Measurements from ENCODE around the gene WDR82. TPM values are rescaled to one million over a fixed set of nuclear protein-coding genes. Genes with fewer than 3 reads are reported as not detected.

Gene WDR82
- total and polyA plus RNA-seq, 2 experiments from 2014 or later: 24.8 to 52.1 TPM

- no peaks in the 10 kb centered on the region for H3K9me3 ChIP-seq (ENCODE audit: low read depth)
- H3K27me3 ChIP-seq: no peaks in the 10 kb centered on the region
- H3K36me3 ChIP-seq (replicated peaks; ENCODE audit: insufficient read depth, low read depth): no peaks in the 10 kb centered on the region
- no peaks in the 10 kb centered on the region for H3K9me2 ChIP-seq (replicated peaks; ENCODE audit: insufficient read depth)
- peak; percentile 51 for DNase-seq (ENCODE audit: low spot score)
- peak overlapping the region; percentile 4 for H3K27ac ChIP-seq
- WGBS (ENCODE audit: low lambda C conversion rate, missing lambda C conversion rate): 75% methylated on average over 7 of the region's 7 CpGs
- H3K79me2 ChIP-seq: peaks cover 31% of the 10 kb centered on the region
- H2AFZ ChIP-seq: no peak overlapping the region
- H3K4me1 ChIP-seq (ENCODE audit: insufficient read depth): peaks cover 15% of the 10 kb centered on the region
- H3K4me3 ChIP-seq: no peak overlapping the region
- TF ChIP-seq CTCF (IDR thresholded peaks at IDR 0.05; ENCODE audit: poor library complexity) (peak; percentile 55), EZH2 (IDR thresholded peaks at IDR 0.05; ENCODE audit: borderline replicate concordance) (no peak), EZH2phosphoT487 (IDR thresholded peaks at IDR 0.05; ENCODE audit: low read depth, severe bottlenecking, unreplicated experiment) (no peak)
- peaks cover 3% of the 10 kb centered on the region for H4K20me1 ChIP-seq (ENCODE audit: insufficient read depth, poor library complexity, severe bottlenecking)
- H3K4me2 ChIP-seq: peak overlapping the region; percentile 80
Measured at GRCh38 chr3:52291508-52292181, 13.2 kb upstream of the WDR82 start.

GRCh38 chr3:52290596-52291507 is 12.4 kb upstream of the WDR82 start:
- Histone ChIP-seq H3K27me3 (no peaks in the 10 kb centered on the region), H3K36me3 (replicated peaks; ENCODE audit: insufficient read depth, low read depth) (no peaks in the 10 kb centered on the region), H3K27ac (peak overlapping the region; percentile 49), H4K20me1 (ENCODE audit: insufficient read depth, poor library complexity, severe bottlenecking) (peaks cover 3% of the 10 kb centered on the region), H3K4me3 (peak overlapping the region; percentile 23), H3K79me2 (peaks cover 31% of the 10 kb centered on the region), H3K9me2 (replicated peaks; ENCODE audit: insufficient read depth) (no peaks in the 10 kb centered on the region), H3K9me3 (ENCODE audit: low read depth) (no peaks in the 10 kb centered on the region), H3K4me1 (ENCODE audit: insufficient read depth) (peaks cover 20% of the 10 kb centered on the region), H3K4me2 (peak overlapping the region; percentile 80), H2AFZ (no peak overlapping the region)
- DNase-seq (ENCODE audit: low spot score): no peak
- TF ChIP-seq EZH2 (IDR thresholded peaks at IDR 0.05; ENCODE audit: borderline replicate concordance): no peak
- TF ChIP-seq CTCF (IDR thresholded peaks at IDR 0.05; ENCODE audit: poor library complexity): no peak
- no peak for TF ChIP-seq EZH2phosphoT487 (IDR thresholded peaks at IDR 0.05; ENCODE audit: low read depth, severe bottlenecking, unreplicated experiment)
- WGBS (ENCODE audit: low lambda C conversion rate, missing lambda C conversion rate): 88% methylated on average over 23 of the region's 23 CpGs

GRCh38 chr3:52289747-52290595 is 11.5 kb upstream of the WDR82 start:
- peaks cover 21% of the 10 kb centered on the region for H3K4me1 ChIP-seq (ENCODE audit: insufficient read depth)
- H3K4me3 ChIP-seq: peak overlapping the region; percentile 23
- peak overlapping the region; percentile 80 for H3K4me2 ChIP-seq
- no peaks in the 10 kb centered on the region for H3K36me3 ChIP-seq (replicated peaks; ENCODE audit: insufficient read depth, low read depth)
- H3K27me3 ChIP-seq: no peaks in the 10 kb centered on the region
- no peak overlapping the region for H2AFZ ChIP-seq
- H3K9me3 ChIP-seq (ENCODE audit: low read depth): no peaks in the 10 kb centered on the region
- TF ChIP-seq EZH2phosphoT487 (IDR thresholded peaks at IDR 0.05; ENCODE audit: low read depth, severe bottlenecking, unreplicated experiment) (no peak), EZH2 (IDR thresholded peaks at IDR 0.05; ENCODE audit: borderline replicate concordance) (no peak), CTCF (IDR thresholded peaks at IDR 0.05; ENCODE audit: poor library complexity) (no peak)
- no peaks in the 10 kb centered on the region for H3K9me2 ChIP-seq (replicated peaks; ENCODE audit: insufficient read depth)
- peaks cover 3% of the 10 kb centered on the region for H4K20me1 ChIP-seq (ENCODE audit: insufficient read depth, poor library complexity, severe bottlenecking)
- DNase-seq (ENCODE audit: low spot score): peak; percentile 90
- H3K27ac ChIP-seq: peak overlapping the region; percentile 100
- peaks cover 31% of the 10 kb centered on the region for H3K79me2 ChIP-seq
- WGBS (ENCODE audit: low lambda C conversion rate, missing lambda C conversion rate): 61% methylated on average over 15 of the region's 15 CpGs
